Measurements from ENCODE around the gene PTPRC.

DNA sequence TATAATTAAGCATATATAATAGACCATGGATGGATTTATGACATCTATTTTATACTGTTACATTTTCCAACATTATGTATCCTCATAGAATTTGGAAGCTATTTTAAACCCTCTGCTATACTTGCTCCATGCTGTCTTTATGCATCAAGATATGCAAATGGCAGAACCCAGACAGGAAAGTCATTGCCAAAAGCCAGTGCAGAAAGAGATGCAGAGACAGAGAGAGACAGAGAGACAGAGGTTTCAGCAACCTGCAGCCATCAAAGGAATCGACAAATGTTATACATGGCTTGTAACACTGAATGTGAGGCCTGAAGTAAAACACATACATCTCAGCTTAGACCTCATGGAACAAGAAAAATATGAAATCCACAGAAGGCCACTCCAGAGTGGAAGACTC is 7.5 kb upstream of the PTPRC start:
- TF ChIP-seq, protein P1, sequence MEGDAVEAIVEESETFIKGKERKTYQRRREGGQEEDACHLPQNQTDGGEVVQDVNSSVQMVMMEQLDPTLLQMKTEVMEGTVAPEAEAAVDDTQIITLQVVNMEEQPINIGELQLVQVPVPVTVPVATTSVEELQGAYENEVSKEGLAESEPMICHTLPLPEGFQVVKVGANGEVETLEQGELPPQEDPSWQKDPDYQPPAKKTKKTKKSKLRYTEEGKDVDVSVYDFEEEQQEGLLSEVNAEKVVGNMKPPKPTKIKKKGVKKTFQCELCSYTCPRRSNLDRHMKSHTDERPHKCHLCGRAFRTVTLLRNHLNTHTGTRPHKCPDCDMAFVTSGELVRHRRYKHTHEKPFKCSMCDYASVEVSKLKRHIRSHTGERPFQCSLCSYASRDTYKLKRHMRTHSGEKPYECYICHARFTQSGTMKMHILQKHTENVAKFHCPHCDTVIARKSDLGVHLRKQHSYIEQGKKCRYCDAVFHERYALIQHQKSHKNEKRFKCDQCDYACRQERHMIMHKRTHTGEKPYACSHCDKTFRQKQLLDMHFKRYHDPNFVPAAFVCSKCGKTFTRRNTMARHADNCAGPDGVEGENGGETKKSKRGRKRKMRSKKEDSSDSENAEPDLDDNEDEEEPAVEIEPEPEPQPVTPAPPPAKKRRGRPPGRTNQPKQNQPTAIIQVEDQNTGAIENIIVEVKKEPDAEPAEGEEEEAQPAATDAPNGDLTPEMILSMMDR (conservative IDR thresholded peaks at IDR 0.05 in 1 of 2, IDR thresholded peaks at IDR 0.05 in 1 of 2; ENCODE audit: low read depth in 1 of 2, low read length in 2 of 2): no peak
- TF ChIP-seq EZH2 (IDR thresholded peaks at IDR 0.05; ENCODE audit: low read length, missing control alignments): no peak
